ENCODE measurements around the gene RAP1GDS1.
"Not testable (repeated sequence)": the region's sequence is repeated elsewhere in the genome, so short reads cannot be mapped to it uniquely, and the experiment has no call there.

RAP1GDS1 gene

DNA sequence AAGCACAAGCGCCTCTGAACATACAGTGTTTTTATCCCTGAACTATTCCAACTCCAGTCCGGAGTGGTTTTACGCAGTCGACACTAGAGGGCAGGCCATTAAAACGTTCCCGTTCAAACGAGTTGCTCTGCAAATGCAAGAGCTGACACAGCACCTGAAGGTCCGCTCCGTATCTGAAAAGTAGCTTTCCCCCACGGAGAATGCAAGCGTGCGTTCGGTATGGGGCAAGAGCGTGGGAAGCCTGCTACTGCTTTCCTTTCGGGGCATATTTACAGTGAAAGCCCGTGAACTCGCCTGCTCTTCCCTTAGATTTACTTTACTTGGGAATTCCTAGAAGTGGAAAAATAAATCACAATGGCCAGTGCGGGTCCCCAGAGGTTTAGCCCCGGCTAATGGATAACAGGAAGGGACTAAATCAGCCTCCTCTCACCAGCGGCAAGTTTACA, 206.5 kb downstream of the RAP1GDS1 start:
- WGBS, result 10% methylated on average over 20 of the region's 20 CpGs
- H3K36me3 ChIP-seq (ENCODE audit: insufficient read depth, low read length), result no peaks in the 10 kb centered on the region
- H3K9me3 ChIP-seq (ENCODE audit: insufficient read depth, low read depth, low read length), result no peaks in the 10 kb centered on the region
- no peaks in the 10 kb centered on the region for H3K27me3 ChIP-seq (ENCODE audit: insufficient read depth, low read length)
- peak overlapping the region; percentile 57 for H3K4me3 ChIP-seq (ENCODE audit: low read length)
- H3K9ac ChIP-seq (ENCODE audit: low read depth, low read length), result peak overlapping the region; percentile 46
- H3K4me1 ChIP-seq (ENCODE audit: insufficient read depth, low read length), result peaks cover 5% of the 10 kb centered on the region; the same call in 1 of the 2 replicates
- no peak overlapping the region for H3K27ac ChIP-seq (ENCODE audit: low read depth, low read length)

DNA sequence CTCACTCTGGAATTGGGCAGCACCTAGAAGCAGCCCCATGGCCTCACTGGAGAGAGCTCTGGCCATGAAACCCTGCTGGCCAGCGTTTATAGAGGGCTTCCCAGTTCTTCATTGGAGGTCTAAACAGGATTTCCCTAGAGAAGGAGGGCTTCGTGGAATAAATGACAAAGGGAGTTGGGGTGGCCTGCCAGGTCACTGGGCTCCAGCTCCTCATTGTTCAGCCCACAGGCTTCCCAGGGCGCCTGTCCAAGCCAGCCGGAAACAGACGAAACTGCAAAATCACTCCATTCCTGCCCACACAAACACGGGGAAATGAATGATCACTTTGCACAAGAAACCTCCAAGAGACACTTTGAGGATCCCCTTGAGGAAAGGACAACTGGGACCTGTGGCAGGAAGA, 207.5 kb downstream of the RAP1GDS1 start:
- H3K4me1 ChIP-seq (ENCODE audit: insufficient read depth, low read length), result peaks cover 5% of the 10 kb centered on the region; the same call in 1 of the 2 replicates
- 0 out of 2 replicates have a peak overlapping the region, but pooled peaks have one; percentile 24 for H3K27ac ChIP-seq (ENCODE audit: low read depth, low read length)
- no peak overlapping the region for H3K4me3 ChIP-seq (ENCODE audit: low read length)
- no peaks in the 10 kb centered on the region for H3K9me3 ChIP-seq (ENCODE audit: insufficient read depth, low read depth, low read length)
- H3K27me3 ChIP-seq (ENCODE audit: insufficient read depth, low read length), result no peaks in the 10 kb centered on the region
- H3K9ac ChIP-seq (ENCODE audit: low read depth, low read length), result no peak overlapping the region
- WGBS, result 72% methylated on average over 6 of the region's 6 CpGs
- no peaks in the 10 kb centered on the region for H3K36me3 ChIP-seq (ENCODE audit: insufficient read depth, low read length)

DNA sequence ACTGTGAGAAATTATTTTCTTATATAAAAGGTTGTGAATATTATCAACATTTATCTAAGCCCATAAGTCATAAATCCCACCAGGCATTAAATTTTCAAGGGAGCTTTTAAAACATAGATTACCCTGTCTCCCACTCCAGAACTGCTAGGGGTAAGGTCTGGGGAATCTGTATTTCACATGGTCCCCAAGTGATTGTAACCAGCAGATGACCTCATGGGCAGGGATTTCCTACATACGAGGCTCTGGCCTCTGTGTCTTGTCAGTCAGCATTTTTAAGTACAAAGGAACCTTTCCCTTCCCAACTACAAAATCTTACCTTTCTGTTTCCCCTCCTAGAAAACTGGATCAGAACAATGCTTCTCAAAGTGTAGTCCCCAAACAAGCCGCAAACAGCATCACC, 208.6 kb downstream of the RAP1GDS1 start:
- no peak overlapping the region for H3K4me3 ChIP-seq (ENCODE audit: low read length)
- no peaks in the 10 kb centered on the region for H3K27me3 ChIP-seq (ENCODE audit: insufficient read depth, low read length)
- H3K9ac ChIP-seq (ENCODE audit: low read depth, low read length), result no peak overlapping the region
- no peaks in the 10 kb centered on the region for H3K36me3 ChIP-seq (ENCODE audit: insufficient read depth, low read length)
- no peaks in the 10 kb centered on the region for H3K9me3 ChIP-seq (ENCODE audit: insufficient read depth, low read depth, low read length)
- H3K27ac ChIP-seq (ENCODE audit: low read depth, low read length), result no peak overlapping the region
- 90% methylated on average over 2 of the region's 2 CpGs for WGBS
- peaks cover 5% of the 10 kb centered on the region; the same call in 1 of the 2 replicates for H3K4me1 ChIP-seq (ENCODE audit: insufficient read depth, low read length)

DNA sequence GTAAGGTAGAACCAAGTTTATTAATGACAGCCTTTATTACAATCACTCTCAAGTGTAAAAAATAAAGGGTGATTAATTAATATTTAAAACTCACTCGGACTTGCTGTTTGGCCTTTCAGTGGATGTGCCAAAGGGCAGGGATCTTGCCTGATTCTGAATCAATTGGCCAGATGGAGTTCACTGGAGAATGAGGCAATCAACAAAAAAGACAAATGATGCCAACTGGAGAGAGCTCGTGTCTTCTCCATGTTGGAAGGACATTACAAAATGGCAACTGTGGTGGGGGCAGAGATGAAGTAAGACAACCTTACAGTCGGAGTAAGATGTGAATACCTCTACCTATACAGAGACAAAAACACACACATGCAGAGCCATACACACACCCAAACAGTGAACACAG, 209.2 kb downstream of the RAP1GDS1 start:
- no peaks in the 10 kb centered on the region for H3K27me3 ChIP-seq (ENCODE audit: insufficient read depth, low read length)
- no peaks in the 10 kb centered on the region for H3K9me3 ChIP-seq (ENCODE audit: insufficient read depth, low read depth, low read length)
- H3K4me3 ChIP-seq (ENCODE audit: low read length), result no peak overlapping the region
- peaks cover 5% of the 10 kb centered on the region; the same call in 1 of the 2 replicates for H3K4me1 ChIP-seq (ENCODE audit: insufficient read depth, low read length)
- H3K9ac ChIP-seq (ENCODE audit: low read depth, low read length), result no peak overlapping the region
- no peak overlapping the region for H3K27ac ChIP-seq (ENCODE audit: low read depth, low read length)
- WGBS, result 98% methylated on average over 3 of the region's 3 CpGs
- H3K36me3 ChIP-seq (ENCODE audit: insufficient read depth, low read length), result peaks cover 5% of the 10 kb centered on the region; the same call in 1 of the 2 replicates

DNA sequence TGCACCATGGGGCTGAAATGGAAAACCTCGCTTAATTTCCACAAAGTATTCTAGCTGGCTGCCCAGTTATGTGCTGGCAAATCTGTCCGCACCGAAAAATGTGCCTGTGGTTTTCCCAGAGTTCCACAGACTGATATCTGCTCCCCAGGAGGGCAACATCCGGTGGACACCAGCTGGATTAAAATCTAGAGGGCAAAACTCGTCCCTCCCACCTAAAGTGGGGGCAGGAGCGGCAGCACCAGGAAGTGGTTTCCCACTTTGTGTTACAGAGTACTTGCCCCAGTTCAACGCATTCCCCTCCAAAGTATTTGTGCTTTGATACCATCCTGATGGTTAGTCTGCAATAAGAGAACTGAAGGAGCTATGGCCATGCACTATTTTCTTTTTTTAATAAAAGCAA, 209.6 kb downstream of the RAP1GDS1 start:
- H3K9ac ChIP-seq (ENCODE audit: low read depth, low read length), result no peak overlapping the region
- no peak overlapping the region for H3K27ac ChIP-seq (ENCODE audit: low read depth, low read length)
- H3K4me3 ChIP-seq (ENCODE audit: low read length), result no peak overlapping the region
- WGBS, result 94% methylated on average over 7 of the region's 7 CpGs
- peaks cover 6% of the 10 kb centered on the region; the same call in 1 of the 2 replicates for H3K36me3 ChIP-seq (ENCODE audit: insufficient read depth, low read length)
- H3K27me3 ChIP-seq (ENCODE audit: insufficient read depth, low read length), result no peaks in the 10 kb centered on the region
- no peaks in the 10 kb centered on the region for H3K9me3 ChIP-seq (ENCODE audit: insufficient read depth, low read depth, low read length)
- H3K4me1 ChIP-seq (ENCODE audit: insufficient read depth, low read length), result peaks cover 5% of the 10 kb centered on the region; the same call in 1 of the 2 replicates

DNA sequence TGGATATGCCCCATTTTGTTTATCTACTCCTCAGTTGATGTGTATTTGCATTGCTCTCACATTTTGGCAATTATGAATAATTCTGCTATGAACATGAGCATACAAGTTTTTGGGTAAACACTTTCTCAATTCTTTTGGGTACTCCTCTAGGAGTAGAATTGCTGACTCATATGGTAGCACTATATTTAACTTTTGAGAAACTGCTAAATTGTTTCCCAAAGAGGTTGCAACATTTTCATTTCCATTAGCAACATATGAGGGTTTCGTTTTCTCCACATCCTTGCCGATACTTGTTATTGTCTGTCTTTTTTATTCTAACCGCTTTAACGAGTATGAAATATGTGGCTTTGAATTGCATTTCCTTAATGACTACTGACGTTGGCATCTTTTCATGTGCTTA, 211.9 kb downstream of the RAP1GDS1 start:
- Histone ChIP-seq H3K4me3 (ENCODE audit: low read length) (no peak overlapping the region), H3K9me3 (ENCODE audit: insufficient read depth, low read depth, low read length) (no peaks in the 10 kb centered on the region), H3K9ac (ENCODE audit: low read depth, low read length) (no peak overlapping the region), H3K36me3 (ENCODE audit: insufficient read depth, low read length) (peaks cover 6% of the 10 kb centered on the region; the same call in 1 of the 2 replicates), H3K4me1 (ENCODE audit: insufficient read depth, low read length) (peaks cover 5% of the 10 kb centered on the region; the same call in 1 of the 2 replicates), H3K27me3 (ENCODE audit: insufficient read depth, low read length) (no peaks in the 10 kb centered on the region), H3K27ac (ENCODE audit: low read depth, low read length) (no peak overlapping the region)
- WGBS, result 90% methylated on average over 5 of the region's 5 CpGs

DNA sequence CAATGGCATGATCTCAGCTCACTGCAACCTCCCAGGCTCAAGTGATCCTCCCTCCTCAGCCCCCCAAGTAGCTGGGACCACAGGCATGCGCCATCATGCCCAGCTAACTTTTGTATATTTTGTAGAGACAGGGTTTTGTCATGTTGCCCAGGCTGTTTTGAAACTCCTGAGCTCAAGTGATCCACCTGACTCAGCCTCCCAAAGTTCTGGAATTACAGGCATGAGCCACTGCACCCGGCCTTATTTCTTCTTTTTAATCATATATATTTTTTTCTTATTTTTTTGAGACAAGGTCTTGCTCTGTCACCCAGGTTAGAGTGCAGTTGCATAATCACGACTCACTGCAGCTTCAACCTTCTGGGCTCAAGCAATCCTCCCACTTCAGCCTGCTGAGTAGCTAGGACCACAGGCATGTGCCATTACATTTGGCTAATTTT, 213.2 kb downstream of the RAP1GDS1 start:
- H3K27me3 ChIP-seq (ENCODE audit: insufficient read depth, low read length), result no peaks in the 10 kb centered on the region
- H3K27ac ChIP-seq (ENCODE audit: low read depth, low read length), result no peak overlapping the region
- 90% methylated on average over 3 of the region's 3 CpGs for WGBS
- H3K4me3 ChIP-seq (ENCODE audit: low read length), result no peak overlapping the region
- no peak overlapping the region for H3K9ac ChIP-seq (ENCODE audit: low read depth, low read length)
- peaks cover 6% of the 10 kb centered on the region; the same call in 1 of the 2 replicates for H3K36me3 ChIP-seq (ENCODE audit: insufficient read depth, low read length)
- H3K9me3 ChIP-seq (ENCODE audit: insufficient read depth, low read depth, low read length), result no peaks in the 10 kb centered on the region
- no peaks in the 10 kb centered on the region for H3K4me1 ChIP-seq (ENCODE audit: insufficient read depth, low read length)

DNA sequence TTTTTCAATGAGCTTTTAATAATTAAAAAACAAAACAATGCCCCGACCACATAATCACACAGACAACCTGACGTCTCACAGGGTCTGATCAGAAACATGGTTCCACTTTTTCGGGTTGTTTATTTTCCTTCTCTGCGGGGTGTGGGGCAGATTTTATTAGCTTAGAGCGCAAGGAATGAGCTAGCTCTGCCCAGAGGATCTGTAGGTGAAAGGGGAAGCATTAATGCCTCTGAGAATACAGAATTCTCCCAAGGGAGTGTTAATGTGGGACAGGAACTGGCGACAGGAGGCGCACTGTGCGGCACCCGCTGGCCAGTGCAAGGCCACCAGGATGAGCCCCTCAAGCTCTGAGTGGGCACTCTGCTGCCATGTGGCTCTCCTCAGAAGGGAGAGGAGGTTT, 215.7 kb downstream of the RAP1GDS1 start:
- no peak overlapping the region for H3K9ac ChIP-seq (ENCODE audit: low read depth, low read length)
- no peaks in the 10 kb centered on the region for H3K27me3 ChIP-seq (ENCODE audit: insufficient read depth, low read length)
- H3K4me1 ChIP-seq (ENCODE audit: insufficient read depth, low read length), result no peaks in the 10 kb centered on the region
- H3K4me3 ChIP-seq (ENCODE audit: low read length), result no peak overlapping the region
- peaks cover 6% of the 10 kb centered on the region; the same call in 1 of the 2 replicates for H3K36me3 ChIP-seq (ENCODE audit: insufficient read depth, low read length)
- H3K27ac ChIP-seq (ENCODE audit: low read depth, low read length), result no peak overlapping the region
- H3K9me3 ChIP-seq (ENCODE audit: insufficient read depth, low read depth, low read length), result no peaks in the 10 kb centered on the region
- 95% methylated on average over 9 of the region's 9 CpGs for WGBS

DNA sequence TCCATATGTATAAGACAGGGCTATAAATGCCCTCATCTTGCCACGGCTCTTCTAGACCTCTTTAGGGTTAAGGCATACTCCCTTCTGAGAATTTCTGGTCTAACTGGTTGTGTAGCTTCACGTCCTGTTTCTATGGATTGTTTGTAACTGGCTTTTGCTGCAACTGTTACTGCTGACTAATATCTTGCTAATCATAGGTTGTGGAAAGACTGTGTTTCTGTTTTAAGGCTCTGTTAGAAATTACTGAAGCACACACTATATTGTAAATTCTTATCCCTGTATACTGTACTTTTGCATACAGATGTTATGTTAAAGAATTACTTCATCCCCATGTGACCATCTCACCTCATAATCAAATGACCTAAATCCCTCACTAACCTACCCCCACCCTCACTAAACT, 218.4 kb downstream of the RAP1GDS1 start:
- not testable (repeated sequence) for H3K27ac ChIP-seq (ENCODE audit: low read depth, low read length); H3K36me3 ChIP-seq (ENCODE audit: insufficient read depth, low read length); H3K9me3 ChIP-seq (ENCODE audit: insufficient read depth, low read depth, low read length); H3K4me3 ChIP-seq (ENCODE audit: low read length); H3K9ac ChIP-seq (ENCODE audit: low read depth, low read length); H3K27me3 ChIP-seq (ENCODE audit: insufficient read depth, low read length)
- peaks cover 10% of the 10 kb centered on the region; the same call in 1 of the 2 replicates for H3K4me1 ChIP-seq (ENCODE audit: insufficient read depth, low read length)
- WGBS, result 91% methylated on average over 2 of the region's 2 CpGs

DNA sequence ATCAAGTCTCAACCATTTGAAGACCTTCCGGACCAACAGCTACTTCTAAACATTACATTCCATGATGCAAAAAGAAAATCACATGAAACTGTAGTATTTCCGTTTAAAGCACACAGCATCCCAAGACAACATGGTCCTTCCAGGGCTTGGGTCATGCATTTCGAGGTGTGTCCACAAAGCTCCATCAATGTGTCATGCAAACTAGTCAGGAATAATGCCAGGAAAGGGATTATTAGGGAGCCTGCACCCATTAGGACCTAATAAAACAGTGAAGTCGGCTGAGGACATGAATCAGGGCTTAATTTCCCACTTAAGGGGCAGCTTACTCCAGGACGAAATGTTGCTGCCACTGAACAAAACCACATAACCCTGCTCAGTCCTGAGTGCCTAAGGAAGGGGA, 219.4 kb downstream of the RAP1GDS1 start:
- Histone ChIP-seq H3K4me1 (ENCODE audit: insufficient read depth, low read length) (peaks cover 10% of the 10 kb centered on the region; the same call in 1 of the 2 replicates), H3K4me3 (ENCODE audit: low read length) (no peak overlapping the region), H3K27ac (ENCODE audit: low read depth, low read length) (no peak overlapping the region), H3K27me3 (ENCODE audit: insufficient read depth, low read length) (no peaks in the 10 kb centered on the region), H3K9me3 (ENCODE audit: insufficient read depth, low read depth, low read length) (no peaks in the 10 kb centered on the region), H3K36me3 (ENCODE audit: insufficient read depth, low read length) (no peaks in the 10 kb centered on the region), H3K9ac (ENCODE audit: low read depth, low read length) (no peak overlapping the region)
- 93% methylated on average over 5 of the region's 5 CpGs for WGBS

DNA sequence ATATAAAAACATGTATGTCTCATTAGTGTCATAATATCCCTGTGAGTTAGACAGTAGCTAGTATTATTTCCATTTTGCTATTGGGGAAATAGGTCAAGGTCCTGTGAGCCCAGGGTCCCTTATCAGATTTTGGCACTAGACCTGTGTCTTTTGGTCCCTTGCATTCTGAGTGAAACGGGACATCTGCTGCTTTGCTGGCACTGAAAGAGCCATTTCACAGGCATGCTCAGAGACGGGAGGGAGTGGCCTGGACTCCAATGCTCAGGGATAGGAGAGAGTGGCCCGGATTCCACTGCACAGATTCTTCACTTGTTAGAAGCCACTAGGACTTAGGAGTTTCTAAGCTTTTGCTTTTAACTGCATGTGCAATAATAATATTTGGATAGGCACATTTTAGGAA, 220.0 kb downstream of the RAP1GDS1 start:
- H3K9me3 ChIP-seq (ENCODE audit: insufficient read depth, low read depth, low read length), result no peaks in the 10 kb centered on the region
- H3K4me1 ChIP-seq (ENCODE audit: insufficient read depth, low read length), result peaks cover 16% of the 10 kb centered on the region; the same call in 1 of the 2 replicates
- H3K36me3 ChIP-seq (ENCODE audit: insufficient read depth, low read length), result no peaks in the 10 kb centered on the region
- no peaks in the 10 kb centered on the region for H3K27me3 ChIP-seq (ENCODE audit: insufficient read depth, low read length)
- no peak overlapping the region for H3K9ac ChIP-seq (ENCODE audit: low read depth, low read length)
- H3K27ac ChIP-seq (ENCODE audit: low read depth, low read length), result no peak overlapping the region
- WGBS, result 90% methylated on average over 3 of the region's 3 CpGs
- no peak overlapping the region for H3K4me3 ChIP-seq (ENCODE audit: low read length)

DNA sequence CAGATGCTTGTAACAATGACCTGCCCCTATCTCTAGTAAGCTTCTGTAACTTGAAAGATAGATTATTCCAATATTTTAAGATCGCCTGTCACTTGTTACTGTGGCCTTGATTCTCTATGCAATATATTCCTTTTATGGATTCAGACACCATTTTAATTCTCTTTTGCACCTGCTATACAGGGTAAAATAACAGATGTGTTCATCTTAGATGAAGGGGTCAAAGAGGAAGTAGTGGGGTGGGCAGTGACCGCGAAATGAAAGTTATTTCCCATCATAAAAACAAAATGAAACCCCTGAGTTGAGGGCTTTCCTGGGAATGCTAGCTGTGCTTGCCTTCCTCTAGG, 221.3 kb downstream of the RAP1GDS1 start:
- H3K27ac ChIP-seq (ENCODE audit: low read depth, low read length), result no peak overlapping the region
- no peak overlapping the region for H3K9ac ChIP-seq (ENCODE audit: low read depth, low read length)
- H3K4me1 ChIP-seq (ENCODE audit: insufficient read depth, low read length), result peaks cover 27% of the 10 kb centered on the region
- H3K9me3 ChIP-seq (ENCODE audit: insufficient read depth, low read depth, low read length), result no peaks in the 10 kb centered on the region
- WGBS, result 96% methylated on average over 3 of the region's 3 CpGs
- H3K36me3 ChIP-seq (ENCODE audit: insufficient read depth, low read length), result no peaks in the 10 kb centered on the region
- no peak overlapping the region for H3K4me3 ChIP-seq (ENCODE audit: low read length)
- no peaks in the 10 kb centered on the region for H3K27me3 ChIP-seq (ENCODE audit: insufficient read depth, low read length)

All from HUES64 (cell line).